ENCODE results near the gene PAPOLA.

- TF ChIP-seq CTCF (IDR thresholded peaks at IDR 0.05) (no peak), POLR2A (IDR thresholded peaks at IDR 0.05) (no peak)
These were observed 63.6 kb downstream of the PAPOLA start for GRCh38 chr14:96565811-96566210.

Data from Peyer's patch (tissue), 4 donors.